Activated T-cell treated with anti-CD3 and anti-CD28 coated beads, Interleukin-2, amount 50 U/mL, for 24 hours (primary cell): Measurements from ENCODE around the gene BMPR1B.

Experiments
- DNase-seq: peaks from one replicate; pipeline ENCODE4 v3.0.0-alpha.2; 2020
- H3K27ac Mint-ChIP-seq: 2 replicates; pipeline ENCODE4 v1.8.0; 2020; ENCODE audit warnings: mild to moderate bottlenecking, mixed read lengths
- H3K27me3 Mint-ChIP-seq: 2 replicates; pipeline ENCODE4 v1.8.0; 2020; ENCODE audit warnings: mixed read lengths
- H3K36me3 Mint-ChIP-seq: 2 replicates; pipeline ENCODE4 v1.8.0; 2020; ENCODE audit warnings: low read depth, mixed read lengths
- H3K4me1 Mint-ChIP-seq: 2 replicates; pipeline ENCODE4 v1.8.0; 2020; ENCODE audit warnings: low read depth, mixed read lengths
- H3K4me3 Mint-ChIP-seq: 2 replicates; pipeline ENCODE4 v1.8.0; 2020; ENCODE audit warnings: mild to moderate bottlenecking, moderate library complexity, mixed read lengths
- H3K9me3 Mint-ChIP-seq: 2 replicates; pipeline ENCODE4 v1.8.0; 2020; ENCODE audit warnings: mixed read lengths

The BMPR1B gene

DNA sequence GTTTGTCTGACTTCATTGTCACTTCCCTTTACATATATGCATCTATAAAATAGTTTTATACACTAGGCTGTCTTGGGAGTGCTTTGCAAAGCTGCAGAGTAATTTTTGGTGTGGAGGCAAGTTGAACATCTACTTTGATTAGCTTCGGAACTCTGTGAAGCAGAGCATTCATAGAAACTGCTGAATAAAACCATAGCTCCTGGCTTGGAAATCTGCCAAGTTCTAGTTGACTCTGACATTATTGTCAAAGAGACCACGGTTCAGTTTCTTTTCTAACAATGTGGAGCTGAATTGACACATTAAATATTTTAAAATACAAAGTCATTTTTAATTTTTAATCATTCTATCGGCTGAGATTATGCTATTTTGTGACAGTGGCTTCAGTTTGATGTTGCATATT lies 335.0 kb downstream of the BMPR1B start:
- H3K4me3 Mint-ChIP-seq: no peak overlapping the region
- H3K27ac Mint-ChIP-seq: no peak overlapping the region
- no peaks in the 10 kb centered on the region for H3K27me3 Mint-ChIP-seq
- H3K4me1 Mint-ChIP-seq: peaks cover 2% of the 10 kb centered on the region
- H3K9me3 Mint-ChIP-seq: no peaks in the 10 kb centered on the region
- no peaks in the 10 kb centered on the region for H3K36me3 Mint-ChIP-seq
- DNase-seq: no peak

DNA sequence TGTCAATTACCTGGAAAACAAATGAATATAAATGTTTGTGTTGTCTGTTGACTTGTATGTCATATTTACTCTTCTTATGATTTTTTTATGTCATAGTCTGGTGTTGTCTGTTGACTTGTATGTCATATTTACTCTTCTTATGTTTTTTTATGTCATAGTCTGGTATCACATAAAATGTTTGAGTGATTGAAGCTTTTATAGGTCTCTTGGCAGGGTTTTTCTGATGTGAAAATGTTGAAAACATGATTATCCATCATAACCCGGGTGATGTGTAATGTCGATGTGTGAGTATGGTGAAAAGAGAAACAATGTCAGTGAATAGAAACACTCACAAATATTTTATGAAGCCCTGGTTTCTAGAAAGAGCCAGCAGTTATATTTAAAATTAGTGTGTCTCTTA lies 335.7 kb downstream of the BMPR1B start:
- H3K9me3 Mint-ChIP-seq: no peaks in the 10 kb centered on the region
- H3K27ac Mint-ChIP-seq: no peak overlapping the region
- H3K4me3 Mint-ChIP-seq: no peak overlapping the region
- no peaks in the 10 kb centered on the region for H3K36me3 Mint-ChIP-seq
- DNase-seq: no peak
- no peaks in the 10 kb centered on the region for H3K27me3 Mint-ChIP-seq
- H3K4me1 Mint-ChIP-seq: peaks cover 2% of the 10 kb centered on the region

DNA sequence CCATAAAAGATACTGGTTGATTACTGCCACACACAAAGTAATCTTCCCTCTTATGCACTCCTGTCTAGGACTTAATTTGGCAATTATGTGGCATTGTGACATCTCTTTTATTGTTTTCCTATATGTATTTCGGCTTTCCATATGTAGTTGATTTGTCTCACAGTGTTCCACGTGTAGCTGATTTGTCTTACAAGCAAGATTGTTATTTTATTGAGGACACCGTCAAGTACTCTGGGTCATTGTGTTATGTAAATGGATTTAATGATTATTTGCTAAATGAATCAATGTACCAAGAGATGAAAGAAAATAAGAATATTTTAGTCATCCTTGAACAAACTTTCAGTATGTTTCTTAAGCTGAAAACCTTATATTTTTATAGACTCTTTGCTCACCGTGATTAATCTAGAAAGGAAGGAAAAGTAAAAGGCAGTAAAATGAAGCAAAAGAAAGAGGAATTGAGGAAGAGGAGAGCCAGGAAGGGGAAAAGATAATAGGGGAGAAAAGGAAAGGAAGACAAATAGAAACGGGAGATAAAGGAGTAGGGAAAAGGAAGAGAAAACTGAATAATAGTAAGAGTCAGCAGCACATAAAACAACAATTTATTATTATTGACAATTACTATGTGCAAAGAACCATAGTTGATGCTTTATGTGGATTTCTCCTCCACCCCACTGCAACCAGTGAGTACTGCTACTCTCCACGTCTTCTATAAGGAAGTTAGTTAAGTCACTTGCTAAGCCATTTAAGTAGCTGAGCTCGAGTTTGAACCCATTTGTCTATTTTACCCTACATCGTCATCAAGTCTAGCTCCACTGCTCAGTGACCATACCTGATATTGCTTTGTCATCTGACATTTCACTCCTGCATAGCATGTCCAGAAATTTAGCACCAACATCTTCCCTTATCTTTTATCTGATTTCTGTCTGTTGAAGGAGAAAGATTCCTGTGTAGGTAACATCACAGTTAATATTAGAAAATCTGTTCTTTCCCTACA lies 336.5 kb downstream of the BMPR1B start:
- Mint-ChIP-seq H3K27ac (no peak overlapping the region), H3K4me1 (peaks cover 2% of the 10 kb centered on the region), H3K9me3 (no peaks in the 10 kb centered on the region), H3K27me3 (no peaks in the 10 kb centered on the region), H3K4me3 (no peak overlapping the region), H3K36me3 (no peaks in the 10 kb centered on the region)
- no peak for DNase-seq

DNA sequence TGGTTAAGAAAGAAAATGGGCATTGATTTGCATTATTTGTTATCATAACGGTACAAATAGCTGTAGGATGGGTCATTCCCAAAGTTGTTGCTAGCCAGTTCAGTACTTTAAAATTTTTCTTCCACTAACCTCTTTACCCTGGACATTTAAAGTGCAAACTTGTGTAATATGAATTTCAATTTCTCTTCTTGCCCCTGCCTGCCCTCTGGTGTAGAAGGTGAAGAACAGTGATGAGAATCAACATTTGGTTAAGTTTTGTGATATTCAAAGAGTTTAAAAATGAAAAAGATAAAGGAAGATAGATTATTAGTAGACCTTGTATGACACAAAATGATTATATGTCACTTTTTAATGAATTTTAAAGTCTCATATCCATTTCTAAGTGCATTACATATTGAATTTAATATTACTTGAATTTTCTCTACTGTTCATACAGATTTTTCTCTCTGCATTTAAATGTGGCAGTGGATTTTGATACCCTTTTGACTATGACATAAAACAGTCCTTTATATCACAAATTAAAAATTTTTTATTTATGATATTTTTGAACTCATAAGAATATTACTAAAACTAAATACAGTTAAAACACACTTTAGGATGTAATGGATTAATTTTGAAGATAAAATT lies 337.7 kb downstream of the BMPR1B start:
- H3K36me3 Mint-ChIP-seq: no peaks in the 10 kb centered on the region
- H3K27ac Mint-ChIP-seq: no peak overlapping the region
- peaks cover 2% of the 10 kb centered on the region for H3K4me1 Mint-ChIP-seq
- DNase-seq: no peak
- no peaks in the 10 kb centered on the region for H3K9me3 Mint-ChIP-seq
- H3K27me3 Mint-ChIP-seq: no peaks in the 10 kb centered on the region
- no peak overlapping the region for H3K4me3 Mint-ChIP-seq

DNA sequence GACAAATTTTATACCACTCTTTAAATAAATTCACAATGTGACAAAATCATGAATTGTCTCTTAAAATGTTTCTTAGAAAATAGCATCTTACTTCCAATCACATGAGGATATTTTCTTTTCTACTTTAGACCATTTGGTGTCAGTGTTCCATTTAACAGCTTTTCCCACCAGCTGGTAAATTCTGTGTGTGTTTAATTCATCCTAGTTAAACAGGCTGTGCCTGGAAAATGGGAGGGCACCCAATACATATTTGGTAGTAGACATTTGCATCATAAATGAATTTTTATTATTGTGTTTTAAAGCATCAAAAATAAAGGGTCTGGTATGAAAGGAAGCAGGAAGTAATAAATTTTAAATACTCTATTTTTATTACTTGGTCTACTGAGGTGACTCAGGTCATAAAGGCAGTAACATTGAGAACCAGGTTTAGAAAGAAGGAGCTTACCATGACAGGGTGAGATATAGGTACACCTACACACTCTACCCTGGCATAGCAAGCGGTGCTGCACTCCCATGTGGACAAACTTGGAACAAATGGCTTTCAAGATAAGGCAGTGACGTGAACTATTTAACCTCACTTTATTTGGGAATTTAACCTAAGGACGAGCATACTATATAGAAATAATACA lies 344.5 kb downstream of the BMPR1B start:
- H3K4me1 Mint-ChIP-seq: no peaks in the 10 kb centered on the region
- H3K27ac Mint-ChIP-seq: no peak overlapping the region
- no peak overlapping the region for H3K4me3 Mint-ChIP-seq
- no peaks in the 10 kb centered on the region for H3K36me3 Mint-ChIP-seq
- no peaks in the 10 kb centered on the region for H3K9me3 Mint-ChIP-seq
- DNase-seq: no peak
- peaks cover 2% of the 10 kb centered on the region for H3K27me3 Mint-ChIP-seq

DNA sequence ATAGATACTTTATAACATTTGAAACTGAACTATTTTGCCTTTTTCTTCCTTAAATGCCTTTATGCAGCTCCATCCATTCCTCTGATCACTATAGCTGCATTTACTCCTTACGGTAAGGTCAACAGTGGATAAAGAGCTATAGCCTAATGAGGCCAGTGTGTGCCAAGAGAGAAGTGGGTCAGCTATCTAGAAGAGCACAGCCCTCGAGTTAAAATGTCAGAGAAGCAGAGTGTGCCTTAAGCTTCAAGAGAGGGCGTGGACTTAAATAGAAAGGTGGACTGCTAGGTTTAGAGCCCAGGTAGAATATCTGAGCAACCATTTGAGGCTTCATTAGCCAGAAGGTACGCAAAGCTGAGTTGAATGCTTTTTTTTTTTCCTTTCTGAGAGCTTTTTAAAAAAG lies 347.4 kb downstream of the BMPR1B start:
- no peaks in the 10 kb centered on the region for H3K4me1 Mint-ChIP-seq
- peaks cover 2% of the 10 kb centered on the region for H3K27me3 Mint-ChIP-seq
- H3K36me3 Mint-ChIP-seq: no peaks in the 10 kb centered on the region
- no peak for DNase-seq
- H3K27ac Mint-ChIP-seq: no peak overlapping the region
- no peak overlapping the region for H3K4me3 Mint-ChIP-seq
- H3K9me3 Mint-ChIP-seq: no peaks in the 10 kb centered on the region

DNA sequence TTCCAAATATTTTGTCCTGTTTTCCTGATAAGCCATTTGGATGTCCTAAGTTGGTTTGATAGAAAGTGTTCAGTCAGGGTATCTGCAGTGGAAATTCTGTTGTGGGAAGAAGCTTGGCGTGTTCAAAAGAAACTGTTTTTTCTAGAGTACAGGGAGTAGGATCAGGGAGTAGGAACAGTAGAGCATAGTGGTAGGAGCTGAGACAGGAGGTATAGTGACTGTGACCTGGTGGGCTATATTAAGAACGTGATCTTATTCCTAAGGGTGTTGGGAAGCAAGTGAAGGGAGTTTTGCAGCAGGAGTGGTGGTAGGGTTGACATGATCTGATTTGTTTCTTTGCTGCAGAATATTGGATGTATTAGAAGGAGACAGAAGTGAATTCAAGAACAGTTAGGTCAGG lies 348.2 kb downstream of the BMPR1B start:
- H3K9me3 Mint-ChIP-seq: no peaks in the 10 kb centered on the region
- DNase-seq: no peak
- no peaks in the 10 kb centered on the region for H3K36me3 Mint-ChIP-seq
- H3K4me3 Mint-ChIP-seq: no peak overlapping the region
- no peaks in the 10 kb centered on the region for H3K4me1 Mint-ChIP-seq
- no peak overlapping the region for H3K27ac Mint-ChIP-seq
- H3K27me3 Mint-ChIP-seq: peaks cover 2% of the 10 kb centered on the region

DNA sequence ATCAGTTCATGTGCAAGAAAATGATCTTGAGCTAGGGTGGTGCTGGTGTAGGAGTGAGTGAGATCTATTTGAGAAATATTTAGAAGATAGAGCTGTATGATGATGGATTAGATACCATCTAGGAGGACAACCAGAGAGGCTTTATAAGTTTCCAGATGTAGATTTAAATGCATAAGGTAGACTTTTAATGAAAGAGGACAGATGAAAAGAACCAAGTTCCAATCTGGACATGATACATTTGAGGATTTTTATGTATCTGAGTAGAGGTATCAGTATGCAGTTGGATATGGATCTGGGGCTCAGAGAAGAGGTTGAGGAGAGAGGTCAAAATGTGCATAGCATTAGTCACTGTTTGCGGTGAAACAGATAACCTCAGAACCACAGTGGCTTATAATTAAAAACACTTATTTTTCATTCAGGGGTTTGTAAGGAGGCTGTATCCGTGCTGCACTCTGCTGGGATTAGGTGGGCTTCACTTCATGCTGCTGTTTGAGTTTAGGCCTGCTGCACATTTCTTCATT lies 348.7 kb downstream of the BMPR1B start:
- Mint-ChIP-seq H3K4me1 (no peaks in the 10 kb centered on the region), H3K4me3 (no peak overlapping the region), H3K27ac (no peak overlapping the region), H3K9me3 (no peaks in the 10 kb centered on the region), H3K27me3 (peaks cover 2% of the 10 kb centered on the region), H3K36me3 (no peaks in the 10 kb centered on the region)
- DNase-seq: no peak

DNA sequence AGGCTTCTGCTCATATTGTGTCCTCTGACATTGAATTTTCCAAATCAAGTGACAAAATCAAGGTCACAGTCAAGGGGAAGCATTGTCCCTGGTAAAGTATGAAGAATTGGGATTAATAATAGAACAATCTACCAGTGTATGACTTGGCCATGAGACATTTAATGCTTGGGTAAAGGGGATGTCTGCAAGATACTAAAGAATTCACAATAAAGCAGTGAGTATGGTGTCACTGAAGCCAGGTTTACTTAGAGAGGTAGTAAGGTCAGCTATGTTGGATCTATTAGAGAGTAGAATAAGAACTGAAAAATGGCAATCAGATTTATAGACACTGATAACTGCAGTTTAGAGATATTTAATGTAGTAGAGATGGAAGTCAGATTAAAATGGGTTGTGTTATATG lies 349.2 kb downstream of the BMPR1B start:
- DNase-seq: no peak
- no peaks in the 10 kb centered on the region for H3K36me3 Mint-ChIP-seq
- no peaks in the 10 kb centered on the region for H3K4me1 Mint-ChIP-seq
- peaks cover 2% of the 10 kb centered on the region for H3K27me3 Mint-ChIP-seq
- no peak overlapping the region for H3K4me3 Mint-ChIP-seq
- H3K9me3 Mint-ChIP-seq: no peaks in the 10 kb centered on the region
- no peak overlapping the region for H3K27ac Mint-ChIP-seq

DNA sequence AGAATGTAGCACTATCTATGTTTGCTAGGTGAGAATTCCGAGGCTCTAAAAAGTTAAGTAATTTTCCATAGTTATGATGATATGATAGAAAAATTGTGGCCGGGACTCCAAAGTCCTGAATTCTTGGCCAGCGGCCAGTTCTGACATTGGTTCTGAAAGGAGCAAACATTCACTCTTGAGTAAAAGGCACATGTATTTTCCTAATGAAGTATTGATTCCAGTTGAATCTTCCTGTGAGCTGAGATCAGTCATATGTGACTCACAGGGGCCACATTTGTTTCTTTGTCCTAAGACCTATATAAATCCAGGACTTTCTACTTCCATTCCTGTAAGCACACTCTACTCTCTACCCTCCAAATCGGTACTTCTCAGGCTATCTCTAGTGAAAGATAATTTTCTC lies 349.9 kb downstream of the BMPR1B start:
- no peak overlapping the region for H3K4me3 Mint-ChIP-seq
- no peaks in the 10 kb centered on the region for H3K9me3 Mint-ChIP-seq
- no peaks in the 10 kb centered on the region for H3K4me1 Mint-ChIP-seq
- peaks cover 2% of the 10 kb centered on the region for H3K27me3 Mint-ChIP-seq
- no peak for DNase-seq
- no peaks in the 10 kb centered on the region for H3K36me3 Mint-ChIP-seq
- H3K27ac Mint-ChIP-seq: no peak overlapping the region

DNA sequence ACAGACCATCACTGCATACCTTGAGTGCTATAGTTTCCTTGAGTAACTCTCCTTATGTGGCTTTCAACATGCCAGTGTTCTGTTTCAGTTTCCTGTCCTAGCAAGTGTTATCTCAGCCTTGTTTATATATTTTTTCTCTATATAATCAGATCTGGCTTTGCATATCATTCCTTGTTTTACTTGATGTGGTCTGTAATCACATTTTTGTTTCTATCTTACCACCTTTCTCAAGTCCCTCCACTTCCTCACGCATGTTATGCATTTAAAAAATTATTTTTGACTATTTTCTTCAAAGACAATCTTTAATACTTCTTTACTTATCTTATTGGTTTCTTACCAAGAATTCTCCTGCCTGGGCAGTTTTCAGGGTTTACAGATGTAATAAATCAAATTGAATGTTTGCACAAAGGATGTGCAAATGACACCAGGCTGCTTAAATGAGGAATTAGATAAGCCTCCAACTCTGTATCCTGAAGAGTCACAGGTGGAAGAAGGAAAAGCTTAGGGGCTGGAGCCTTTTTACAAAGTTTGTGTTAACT lies 351.2 kb downstream of the BMPR1B start:
- Mint-ChIP-seq H3K4me3 (no peak overlapping the region), H3K27ac (no peak overlapping the region), H3K36me3 (no peaks in the 10 kb centered on the region), H3K4me1 (no peaks in the 10 kb centered on the region), H3K9me3 (no peaks in the 10 kb centered on the region), H3K27me3 (peaks cover 2% of the 10 kb centered on the region)
- no peak for DNase-seq

DNA sequence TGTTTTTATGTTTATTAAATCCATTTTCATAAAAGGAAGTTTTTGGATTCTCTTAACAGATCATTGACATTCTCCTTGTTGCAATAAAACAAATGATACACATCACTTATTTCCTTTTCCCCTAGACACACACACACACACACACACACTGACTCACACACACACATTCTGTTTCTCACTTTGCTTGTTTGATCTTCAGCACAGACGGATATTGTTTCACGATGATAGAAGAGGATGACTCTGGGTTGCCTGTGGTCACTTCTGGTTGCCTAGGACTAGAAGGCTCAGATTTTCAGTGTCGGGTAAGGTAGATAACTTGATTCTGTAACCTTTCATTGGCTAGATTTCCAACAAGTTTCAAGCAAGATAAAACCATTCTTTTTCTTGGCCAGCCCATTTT lies 356.8 kb downstream of the BMPR1B start:
- no peak for DNase-seq
- Mint-ChIP-seq H3K27ac (no peak overlapping the region), H3K27me3 (no peaks in the 10 kb centered on the region), H3K9me3 (no peaks in the 10 kb centered on the region), H3K4me1 (no peaks in the 10 kb centered on the region), H3K36me3 (no peaks in the 10 kb centered on the region), H3K4me3 (no peak overlapping the region)

DNA sequence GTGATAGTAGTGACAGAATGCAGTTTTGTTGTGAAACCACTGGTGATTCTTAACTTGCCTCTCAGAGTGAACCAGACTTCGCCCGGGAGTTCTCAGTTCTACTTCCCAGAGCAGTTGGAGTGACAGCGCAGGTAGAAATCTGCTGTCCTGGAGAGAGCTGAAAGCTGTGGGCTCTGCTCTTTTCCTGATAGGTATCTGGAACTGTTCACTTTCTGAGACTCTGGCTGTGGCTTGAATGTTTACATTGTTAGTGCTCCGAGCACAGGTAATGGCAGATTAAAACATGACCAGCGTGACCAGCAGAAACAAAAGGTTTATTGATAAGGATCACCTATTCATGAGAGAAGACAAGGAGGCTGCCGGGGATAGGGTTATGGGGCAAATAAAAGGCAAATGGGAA lies 360.7 kb downstream of the BMPR1B start:
- no peaks in the 10 kb centered on the region for H3K4me1 Mint-ChIP-seq
- H3K27me3 Mint-ChIP-seq: no peaks in the 10 kb centered on the region
- H3K4me3 Mint-ChIP-seq: no peak overlapping the region
- H3K27ac Mint-ChIP-seq: no peak overlapping the region
- no peaks in the 10 kb centered on the region for H3K36me3 Mint-ChIP-seq
- H3K9me3 Mint-ChIP-seq: no peaks in the 10 kb centered on the region
- DNase-seq: no peak

DNA sequence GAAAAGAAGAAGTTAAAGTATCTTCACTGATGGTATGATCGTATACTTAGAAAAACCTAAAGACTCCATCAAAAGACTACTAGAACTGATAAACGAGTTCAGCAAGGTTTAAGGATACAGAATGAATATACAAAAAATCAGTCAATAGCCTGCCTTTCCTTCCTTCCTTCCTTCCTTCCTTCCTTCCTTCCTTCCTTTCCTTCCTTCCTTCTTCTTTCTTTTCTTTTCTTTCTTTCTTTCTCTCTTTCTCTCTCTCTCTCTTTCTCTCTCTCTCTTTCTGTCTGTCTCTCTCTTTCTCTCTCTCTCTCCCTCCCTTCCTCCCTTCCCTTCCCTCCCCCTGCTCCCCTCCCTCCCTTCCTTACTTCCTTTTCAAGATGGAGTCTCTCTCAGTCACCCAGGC lies 362.7 kb downstream of the BMPR1B start:
- Mint-ChIP-seq H3K4me1 (no peaks in the 10 kb centered on the region), H3K4me3 (no peak overlapping the region), H3K9me3 (no peaks in the 10 kb centered on the region), H3K27ac (no peak overlapping the region), H3K27me3 (no peaks in the 10 kb centered on the region), H3K36me3 (no peaks in the 10 kb centered on the region)
- DNase-seq: no peak
